Measurements from ENCODE around the gene SHROOM3.

DNA sequence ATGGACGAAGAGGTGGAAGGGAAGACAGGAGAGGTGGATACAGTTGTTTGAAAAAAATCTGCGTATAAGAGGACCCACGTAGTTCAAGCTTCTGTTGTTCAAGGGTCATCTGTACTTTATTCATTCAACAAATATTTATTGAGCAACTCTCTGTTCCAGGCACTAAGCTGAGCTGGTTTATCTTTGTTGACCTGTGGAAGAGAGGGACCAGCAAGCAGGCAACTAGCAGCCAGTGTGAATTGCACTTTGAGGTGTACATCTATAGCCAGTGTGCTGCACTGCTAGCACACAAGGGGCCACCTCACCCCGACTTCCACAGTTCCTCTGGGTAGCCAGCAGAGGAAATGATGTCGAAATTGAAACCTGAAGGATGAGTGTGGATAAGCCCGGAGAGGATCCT, 271.6 kb downstream of the SHROOM3 start:
- TF ChIP-seq POLR2A (IDR thresholded peaks at IDR 0.05) = no peak
- TF ChIP-seq POLR2AphosphoS5 (IDR thresholded peaks at IDR 0.05) = no peak
- TF ChIP-seq, protein P1, sequence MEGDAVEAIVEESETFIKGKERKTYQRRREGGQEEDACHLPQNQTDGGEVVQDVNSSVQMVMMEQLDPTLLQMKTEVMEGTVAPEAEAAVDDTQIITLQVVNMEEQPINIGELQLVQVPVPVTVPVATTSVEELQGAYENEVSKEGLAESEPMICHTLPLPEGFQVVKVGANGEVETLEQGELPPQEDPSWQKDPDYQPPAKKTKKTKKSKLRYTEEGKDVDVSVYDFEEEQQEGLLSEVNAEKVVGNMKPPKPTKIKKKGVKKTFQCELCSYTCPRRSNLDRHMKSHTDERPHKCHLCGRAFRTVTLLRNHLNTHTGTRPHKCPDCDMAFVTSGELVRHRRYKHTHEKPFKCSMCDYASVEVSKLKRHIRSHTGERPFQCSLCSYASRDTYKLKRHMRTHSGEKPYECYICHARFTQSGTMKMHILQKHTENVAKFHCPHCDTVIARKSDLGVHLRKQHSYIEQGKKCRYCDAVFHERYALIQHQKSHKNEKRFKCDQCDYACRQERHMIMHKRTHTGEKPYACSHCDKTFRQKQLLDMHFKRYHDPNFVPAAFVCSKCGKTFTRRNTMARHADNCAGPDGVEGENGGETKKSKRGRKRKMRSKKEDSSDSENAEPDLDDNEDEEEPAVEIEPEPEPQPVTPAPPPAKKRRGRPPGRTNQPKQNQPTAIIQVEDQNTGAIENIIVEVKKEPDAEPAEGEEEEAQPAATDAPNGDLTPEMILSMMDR (IDR thresholded peaks at IDR 0.05) = no peak
- TF ChIP-seq EP300 (IDR thresholded peaks at IDR 0.05) = no peak
